HG03469 (cell line): ENCODE results near the gene IGSF9.

Experiments used
- ATAC-seq: cut with Tn5 transposase; IDR thresholded peaks from one replicate; pipeline ENCODE4 v1.9.1; 2021; ENCODE audit warnings: mild to moderate bottlenecking, moderate library complexity, moderate number of reproducible peaks; ENCODE audit not compliant: unreplicated experiment

The IGSF9 gene

GRCh38 chr1:159947942-159948341, 2.5 kb upstream of the IGSF9 start:
- no peak for ATAC-seq

GRCh38 chr1:159946242-159947187, 1.1 kb upstream of the IGSF9 start:
- ATAC-seq: no peak

- ATAC-seq: no peak
Measured at GRCh38 chr1:159944623-159945455, 574 bp downstream of the IGSF9 start.

GRCh38 chr1:159943908-159944622, 1.3 kb downstream of the IGSF9 start:
- ATAC-seq: no peak

GRCh38 chr1:159943278-159943640, 2.2 kb downstream of the IGSF9 start:
- no peak for ATAC-seq

- no peak for ATAC-seq
Measured at GRCh38 chr1:159942632-159943277, 2.7 kb downstream of the IGSF9 start.

- ATAC-seq: no peak
Measured at GRCh38 chr1:159941591-159942560, 3.5 kb downstream of the IGSF9 start.

GRCh38 chr1:159941141-159941540, 4.3 kb downstream of the IGSF9 start:
- no peak for ATAC-seq

- no peak for ATAC-seq
Measured at GRCh38 chr1:159940006-159940620, 5.3 kb downstream of the IGSF9 start.

GRCh38 chr1:159939678-159940002, 5.8 kb downstream of the IGSF9 start:
- ATAC-seq: no peak

GRCh38 chr1:159938905-159939677, 6.3 kb downstream of the IGSF9 start:
- ATAC-seq: no peak

- no peak for ATAC-seq
Measured at GRCh38 chr1:159938211-159938852, 7.1 kb downstream of the IGSF9 start.

- no peak for ATAC-seq
Measured at GRCh38 chr1:159937054-159937750, 8.2 kb downstream of the IGSF9 start.

GRCh38 chr1:159936273-159936904, 9.0 kb downstream of the IGSF9 start:
- no peak for ATAC-seq

GRCh38 chr1:159935719-159936272, 9.6 kb downstream of the IGSF9 start:
- ATAC-seq: no peak

- ATAC-seq: no peak
Measured at GRCh38 chr1:159935305-159935704, 10.1 kb downstream of the IGSF9 start.
